IMR-90 (cell line): ENCODE data around the gene ERH. TPM values are rescaled to one million over a fixed set of nuclear protein-coding genes. Genes with fewer than 3 reads are reported as not detected.

Experiments used
- ATAC-seq: fragments of 200-7000 bp; cut with Tn5 transposase; 2 replicates; pipeline ENCODE4 v1.9.1; 2020; ENCODE audit warnings: low read depth, mild to moderate bottlenecking, moderate library complexity
- BruUV-seq: library from RNA; stranded (reverse); fragments of 400-500 nt; replicated peaks from 2 replicates; lab custom pipeline; 2021; lab: Mats Ljungman, UMichigan
- CTCF ChIA-PET: fragments of 300-600 bp; formaldehyde crosslinking; extraction: SDS; loops from one replicate; lab custom pipeline; 2021; ENCODE audit warnings: antibody characterized with exemption; lab: Yijun Ruan, JAX
- POLR2A ChIA-PET: fragments of 300-600 bp; sonication (Branson Sonifier 250); formaldehyde crosslinking; loops from one replicate; lab custom pipeline; 2022; ENCODE audit warnings: antibody characterized with exemption; ENCODE audit not compliant: unreplicated experiment; lab: Charles Lee
- DNase-seq: peaks from one replicate; pipeline ENCODE4 v3.0.0; 2013
- H2AFZ ChIP-seq: replicated peaks from 2 replicates; pipeline ENCODE3; 2013; ENCODE audit warnings: low read length, mild to moderate bottlenecking; ENCODE audit not compliant: poor library complexity
- H2AK5ac ChIP-seq: 2 replicates; pipeline ENCODE4 v1.6.1; 2013; ENCODE audit warnings: low read depth, low read length, inconsistent platforms
- H2AK9ac ChIP-seq: replicated peaks from 2 replicates; pipeline ENCODE3; 2013; ENCODE audit warnings: mild to moderate bottlenecking, low read depth, low read length, moderate library complexity; ENCODE audit not compliant: poor library complexity
- H2BK120ac ChIP-seq: 2 replicates; pipeline ENCODE4 v1.6.1; 2013; ENCODE audit warnings: low read depth, low read length, inconsistent platforms
- H2BK15ac ChIP-seq: 3 replicates; pipeline ENCODE4 v1.6.1; 2013; ENCODE audit warnings: low read depth, low read length, inconsistent platforms
- H2BK20ac ChIP-seq: 2 replicates; pipeline ENCODE4 v1.6.1; 2013; ENCODE audit warnings: low read depth, mild to moderate bottlenecking, inconsistent platforms, low read length, moderate library complexity
- H2BK5ac ChIP-seq: 2 replicates; pipeline ENCODE4 v1.6.1; 2013; ENCODE audit warnings: mild to moderate bottlenecking, low read depth, low read length, inconsistent platforms; ENCODE audit not compliant: poor library complexity, severe bottlenecking
- H3K14ac ChIP-seq: replicated peaks from 2 replicates; pipeline ENCODE4 v1.6.1; 2013; ENCODE audit warnings: low read depth, low read length, inconsistent platforms
- H3K18ac ChIP-seq: 2 replicates; pipeline ENCODE4 v1.6.1; 2013; ENCODE audit warnings: low read depth, low read length, control low read depth
- H3K23ac ChIP-seq: 2 replicates; pipeline ENCODE4 v1.6.1; 2013; ENCODE audit warnings: low read depth, low read length, inconsistent platforms
- H3K27ac ChIP-seq: 2 replicates; pipeline ENCODE4 v1.5.1; 2013; ENCODE audit warnings: mild to moderate bottlenecking, control low read depth, low read length; ENCODE audit not compliant: insufficient read depth
- H3K27me3 ChIP-seq: 2 replicates; pipeline ENCODE4 v1.6.1; 2013; ENCODE audit warnings: low read length; ENCODE audit not compliant: control insufficient read depth, insufficient read depth
- H3K36me3 ChIP-seq: 2 replicates; pipeline ENCODE4 v1.6.1; 2013; ENCODE audit warnings: low read length, mixed read lengths; ENCODE audit not compliant: control insufficient read depth, insufficient read depth
- H3K4ac ChIP-seq: 2 replicates; pipeline ENCODE4 v1.6.1; 2013; ENCODE audit warnings: low read depth, low read length, inconsistent platforms
- H3K4me1 ChIP-seq: 2 replicates; pipeline ENCODE4 v1.6.1; 2013; ENCODE audit warnings: low read length, mixed read lengths; ENCODE audit not compliant: control insufficient read depth, insufficient read depth
- H3K4me2 ChIP-seq: 2 replicates; pipeline ENCODE4 v1.6.1; 2013; ENCODE audit warnings: low read depth, mild to moderate bottlenecking, control low read depth, low read length, moderate library complexity
- H3K4me3 ChIP-seq: 2 replicates; pipeline ENCODE4 v1.5.1; 2013; ENCODE audit warnings: low read depth, mild to moderate bottlenecking, control low read depth, low read length, moderate library complexity; ENCODE audit not compliant: insufficient read depth
- H3K56ac ChIP-seq: 2 replicates; pipeline ENCODE4 v1.6.1; 2013; ENCODE audit warnings: low read length, inconsistent platforms; ENCODE audit not compliant: insufficient read depth; ENCODE audit errors: extremely low read depth
- H3K79me1 ChIP-seq, 2 experiments: 2 replicates each; pipeline ENCODE4 v1.6.1; 2013; ENCODE audit warnings: low read length in 2 of 2, inconsistent platforms in 1 of 2, low read depth in 1 of 2
- H3K9ac ChIP-seq: 2 replicates; pipeline ENCODE4 v1.6.1; 2013; ENCODE audit warnings: low read depth, low read length, control low read depth
- H3K9me1 ChIP-seq: 2 replicates; pipeline ENCODE4 v1.6.1; 2013; ENCODE audit warnings: low read length, inconsistent platforms; ENCODE audit not compliant: insufficient read depth
- H3K9me3 ChIP-seq: 2 replicates; pipeline ENCODE4 v1.6.1; 2013; ENCODE audit warnings: low read length; ENCODE audit not compliant: control insufficient read depth, insufficient read depth
- H4K20me1 ChIP-seq: 2 replicates; pipeline ENCODE4 v1.6.1; 2013; ENCODE audit warnings: low read length, inconsistent platforms; ENCODE audit not compliant: insufficient read depth
- H4K5ac ChIP-seq: 2 replicates; pipeline ENCODE4 v1.6.1; 2013; ENCODE audit warnings: mild to moderate bottlenecking, low read depth, low read length, control low read depth
- H4K8ac ChIP-seq, 2 experiments: 2 replicates each; pipeline ENCODE4 v1.6.1; 2013; ENCODE audit warnings: low read depth in 2 of 2, low read length in 2 of 2, control low read depth in 1 of 2, inconsistent platforms in 1 of 2
- H4K91ac ChIP-seq: 2 replicates; pipeline ENCODE4 v1.6.1; 2013; ENCODE audit warnings: low read depth, low read length, inconsistent platforms; ENCODE audit not compliant: insufficient read depth
- CEBPB ChIP-seq: IDR thresholded peaks from 2 replicates; pipeline ENCODE4 v1.6.1; 2012; ENCODE audit warnings: low read depth, low read length, improper control_type of control experiment
- ELK1 ChIP-seq: fragments of 150-350 bp; IDR thresholded peaks from 2 replicates; pipeline ENCODE4 v1.6.1; 2016; ENCODE audit warnings: low read depth, mild to moderate bottlenecking, low read length, moderate library complexity, borderline replicate concordance
- FOS ChIP-seq: fragments of 150-350 bp; IDR thresholded peaks from 2 replicates; pipeline ENCODE4 v1.6.1; 2016; ENCODE audit warnings: low read depth, low read length
- RAD21 ChIP-seq: IDR thresholded peaks from 2 replicates; pipeline ENCODE4 v1.6.1; 2012; ENCODE audit warnings: low read length, improper control_type of control experiment
- WGBS, 2 experiments: methylation state at CpG; one replicate each; pipeline versions ENCODE4 v1.1.5 to v1.1.7; 2013; ENCODE audit warnings: missing lambda C conversion rate in 2 of 2; ENCODE audit not compliant: insufficient read length in 1 of 2; ENCODE audit errors: extremely low coverage in 2 of 2; 5-methylcytosine and 5-hydroxymethylcytosine counted together
- dilution Hi-C: fragments of 300-500 bp; cut with HindIII; formaldehyde crosslinking; loops from one replicate; pipeline ENCODE4 v1.14.3; 2018; ENCODE audit warnings: low sequenced_read_pairs; ENCODE audit not compliant: unreplicated experiment
- in situ Hi-C: fragments of 300-500 bp; cut with MboI; formaldehyde crosslinking; loops from 3 replicates; pipeline ENCODE4 v1.14.3; 2019; ENCODE audit warnings: low sequenced_read_pairs, inconsistent platforms, mixed read lengths
- intact Hi-C: fragments of 100-400 bp; cut with micrococcal nuclease; formaldehyde crosslinking; loops from 2 replicates; pipeline ENCODE4 v1.10.0; 2022
- polyA plus RNA-seq, 3 experiments: library from polyadenylated mRNA; depleted of rRNA; stranded (reverse); fragments of >200 nt; gene quantifications; 2 replicates each; pipeline ENCODE4 v1.2.3, GENCODE V29; 2012; ENCODE audit warnings: low replicate concordance in 1 of 3
- total RNA-seq: library from RNA; depleted of rRNA; stranded (reverse); fragments of >200 nt; gene quantifications from 2 replicates; pipeline ENCODE4 v1.2.3, GENCODE V29; 2012

ERH gene
- total and polyA plus RNA-seq, 2 of the 4 experiments (the other 2 are of a cell fraction) = 64.2 to 150 TPM

DNA sequence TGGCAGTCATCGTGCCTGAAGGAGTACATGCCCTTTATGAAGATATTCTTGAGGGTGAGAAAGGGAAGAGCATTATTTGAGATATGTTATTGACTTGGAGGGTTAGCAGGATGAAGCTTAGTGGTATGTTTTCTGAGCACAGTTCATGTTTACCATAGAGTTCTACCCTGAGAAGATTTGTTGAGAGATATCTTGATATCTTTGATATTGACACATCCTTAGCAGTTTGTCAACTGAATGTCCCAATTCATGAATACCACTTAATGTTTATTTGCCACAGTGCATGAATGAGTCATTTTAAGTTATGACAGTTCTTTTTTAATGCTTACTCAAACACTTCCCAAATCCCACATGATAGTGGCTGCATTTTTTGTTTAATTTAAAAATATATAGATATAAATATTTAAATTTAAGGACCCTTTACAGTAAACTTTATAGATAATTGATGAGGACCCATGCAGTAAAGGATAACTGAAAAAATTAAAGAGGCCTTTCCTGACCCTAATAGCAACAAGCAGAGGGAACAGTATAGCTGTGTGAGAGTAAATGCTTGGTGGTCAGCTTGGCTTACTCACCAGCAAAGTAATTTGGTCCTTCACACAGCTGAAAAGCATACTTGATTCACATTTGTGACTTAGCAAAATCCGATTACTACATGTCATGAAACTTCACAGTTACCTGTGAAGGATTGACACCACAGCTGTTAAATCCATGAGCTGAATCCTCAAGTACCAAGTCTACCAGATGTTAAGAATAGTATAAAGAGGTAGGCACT lies 26.2 kb upstream of the ERH start:
- H3K36me3 ChIP-seq = peaks cover 12% of the 10 kb centered on the region
- dilution Hi-C loops (no loop called here), intact Hi-C loops (no loop called here), in situ Hi-C loops (no loop called here)
- H4K20me1 ChIP-seq = peaks cover 27% of the 10 kb centered on the region
- no peak overlapping the region for H2BK15ac ChIP-seq
- H2BK20ac ChIP-seq = no peak overlapping the region
- no peak overlapping the region for H2AK9ac ChIP-seq
- H4K5ac ChIP-seq = no peak overlapping the region
- no peak overlapping the region for H3K4ac ChIP-seq
- H3K79me1 ChIP-seq = peaks cover 20 to 45% of the 10 kb centered on the region in 2 experiments
- no peak overlapping the region for H3K18ac ChIP-seq
- peak overlapping the region; percentile 35; the same call in 1 of the 2 replicates for H2AK5ac ChIP-seq
- WGBS, 2 experiments = no CpG with 5 or more reads among the region's 2 CpGs
- H3K4me3 ChIP-seq = no peak overlapping the region
- no peaks in the 10 kb centered on the region for H3K27me3 ChIP-seq
- H2AFZ ChIP-seq = no peak overlapping the region
- ChIA-PET CTCF (no interaction called here), POLR2A (no interaction called here)
- no peak overlapping the region for H2BK5ac ChIP-seq
- 0 out of 2 replicates have a peak overlapping the region, but pooled peaks have one; percentile 7 for H3K27ac ChIP-seq
- no peak overlapping the region for H3K14ac ChIP-seq
- no peak for TF ChIP-seq ELK1
- peak; percentile 43; the same call in 1 of the 2 replicates for TF ChIP-seq CEBPB
- no peak for TF ChIP-seq RAD21
- TF ChIP-seq FOS = 0 out of 2 replicates have a peak, but pooled peaks have one; percentile 6
- BruUV-seq = no TSS peak
- no peaks in the 10 kb centered on the region for H3K9me3 ChIP-seq
- no peak overlapping the region for H2BK120ac ChIP-seq
- H4K91ac ChIP-seq = no peak overlapping the region
- H3K9ac ChIP-seq = no peak overlapping the region
- no peak overlapping the region for H3K56ac ChIP-seq
- H3K4me1 ChIP-seq = 0 out of 2 replicates have a peak, but pooled peaks cover 3% of the 10 kb centered on the region
- no peak overlapping the region for H4K8ac ChIP-seq
- DNase-seq (peak; percentile 51), ATAC-seq (peak; percentile 79)
- peaks cover 6% of the 10 kb centered on the region; the same call in 1 of the 2 replicates for H3K9me1 ChIP-seq
- H3K23ac ChIP-seq = no peak overlapping the region
- no peak overlapping the region for H3K4me2 ChIP-seq
